HepG2 (cell line): ENCODE measurements around the gene ZBTB20. TPM values are rescaled to one million over a fixed set of nuclear protein-coding genes. Genes with fewer than 3 reads are reported as not detected.

Source experiments
- ATAC-seq: fragments of 200-7000 bp; cut with Tn5 transposase; 3 replicates; pipeline ENCODE4 v1.9.1; 2020; ENCODE audit warnings: mild to moderate bottlenecking, moderate library complexity
- BruUV-seq: library from RNA; stranded (reverse); fragments of 400-500 nt; replicated peaks from 2 replicates; lab custom pipeline; 2021; lab: Mats Ljungman, UMichigan
- CTCF ChIA-PET: fragments of 300-600 bp; formaldehyde crosslinking; extraction: SDS; loops from one replicate; lab custom pipeline; 2021; ENCODE audit warnings: low total read pairs, inconsistent platforms, low intra/inter-chr PET ratio; lab: Yijun Ruan, JAX
- POLR2A ChIA-PET: fragments of 350-600 bp; sonication (Branson Sonifier 250); formaldehyde crosslinking; loops from one replicate; lab custom pipeline; 2020; ENCODE audit warnings: antibody characterized with exemption, inconsistent platforms; lab: Yijun Ruan, JAX
- DNase-seq: peaks from one replicate; pipeline ENCODE4 v3.0.0-alpha.2; 2015; ENCODE audit warnings: low spot score
- FAIRE-seq: peaks from 3 replicates; lab custom pipeline; 2011; peaks lifted over from hg19 to GRCh38; lab: Jason Lieb, UNC
- H2AFZ ChIP-seq: one replicate; pipeline ENCODE4 v1.6.1; 2011; ENCODE audit warnings: low read length, inconsistent platforms
- H3K27ac ChIP-seq: fragments of 300-600 bp; 3 replicates; pipeline ENCODE4 v1.8.0; 2011; ENCODE audit warnings: mixed run types, mild to moderate bottlenecking, mixed read lengths, low read length, inconsistent platforms; ENCODE audit not compliant: insufficient read depth; ENCODE audit errors: extremely low read length
- H3K27me3 ChIP-seq, 2 experiments: fragments of 200-600 bp in 1 of 2; 2 replicates in 1 of 2; 3 replicates in 1 of 2; pipeline versions ENCODE4 v1.6.0 to v1.8.0; 2011; ENCODE audit warnings: low read length in 2 of 2, mild to moderate bottlenecking in 2 of 2, moderate library complexity in 2 of 2, inconsistent platforms in 1 of 2; ENCODE audit not compliant: insufficient read depth in 2 of 2, control insufficient read depth in 1 of 2
- H3K36me3 ChIP-seq, 2 experiments: fragments of 200-600 bp in 1 of 2; replicated peaks in 1 of 2; 2 replicates in 1 of 2; 3 replicates in 1 of 2; pipeline versions ENCODE4 v1.5.1 to v1.8.0; 2011; ENCODE audit warnings: low read length in 2 of 2, inconsistent platforms in 1 of 2; ENCODE audit not compliant: insufficient read depth in 2 of 2, control insufficient read depth in 1 of 2
- H3K4me1 ChIP-seq: 2 replicates; pipeline ENCODE4 v1.5.1; 2012; ENCODE audit warnings: low read length, inconsistent platforms; ENCODE audit not compliant: insufficient read depth
- H3K4me2 ChIP-seq: 2 replicates; pipeline ENCODE4 v1.6.0; 2011; ENCODE audit warnings: low read depth, low read length, inconsistent platforms
- H3K4me3 ChIP-seq, 3 experiments: fragments of 200-600 bp in 1 of 3; sonication (generic), shearing (Covaris generic) in 1 of 3; replicated peaks in 1 of 3; 2 replicates each; pipeline ENCODE4 v1.5.1; 2011 to 2016; ENCODE audit warnings: low read length in 3 of 3, inconsistent platforms in 2 of 3, low read depth in 2 of 3, mild to moderate bottlenecking in 2 of 3, control low read depth in 1 of 3, mixed read lengths in 1 of 3; ENCODE audit not compliant: insufficient read depth in 1 of 3
- H3K79me2 ChIP-seq: one replicate; pipeline ENCODE4 v1.6.1; 2011; ENCODE audit warnings: low read length, inconsistent platforms; ENCODE audit not compliant: insufficient read depth
- H3K9ac ChIP-seq: 2 replicates; pipeline ENCODE4 v1.6.0; 2011; ENCODE audit warnings: mild to moderate bottlenecking, low read depth, low read length, inconsistent platforms; ENCODE audit not compliant: insufficient read depth
- H3K9me3 ChIP-seq: 2 replicates; pipeline ENCODE4 v1.5.1; 2012; ENCODE audit warnings: mild to moderate bottlenecking, low read length
- H4K20me1 ChIP-seq: 2 replicates; pipeline ENCODE4 v1.6.0; 2011; ENCODE audit warnings: inconsistent platforms, mild to moderate bottlenecking, low read length, moderate library complexity; ENCODE audit not compliant: insufficient read depth
- FOSL1 ChIP-seq: sonication (generic); formaldehyde crosslinking; IDR thresholded peaks from 2 replicates; pipeline ENCODE4 v1.9.0; 2021; ENCODE audit warnings: missing genetic modification reagents, borderline replicate concordance
- HIVEP1 ChIP-seq: sonication (generic); formaldehyde crosslinking; IDR thresholded peaks from 2 replicates; pipeline ENCODE4 v1.4.0; 2020; ENCODE audit warnings: mild to moderate bottlenecking, missing genetic modification reagents
- HOXD1 ChIP-seq: sonication (generic); formaldehyde crosslinking; IDR thresholded peaks from 2 replicates; pipeline ENCODE4 v1.5.0; 2020; ENCODE audit warnings: missing genetic modification reagents
- MLLT10 ChIP-seq: sonication (generic); formaldehyde crosslinking; IDR thresholded peaks from 2 replicates; pipeline ENCODE4 v1.4.0; 2020; ENCODE audit warnings: missing genetic modification reagents
- NKX3-1 ChIP-seq: sonication (generic); formaldehyde crosslinking; IDR thresholded peaks from 2 replicates; pipeline ENCODE4 v1.5.0; 2020; ENCODE audit warnings: missing genetic modification reagents
- SP5 ChIP-seq: IDR thresholded peaks from 2 replicates; pipeline ENCODE4 v1.6.1; 2016; ENCODE audit warnings: low read depth, borderline replicate concordance
- THAP11 ChIP-seq: IDR thresholded peaks from 2 replicates; pipeline ENCODE4 v1.6.1; 2016; ENCODE audit warnings: missing biosample characterization, missing genetic modification reagents
- ZBTB49 ChIP-seq: sonication (generic); formaldehyde crosslinking; IDR thresholded peaks from 2 replicates; pipeline ENCODE4 v1.4.0; 2020; ENCODE audit warnings: missing genetic modification reagents, borderline replicate concordance
- ZNF138 ChIP-seq: sonication (generic); formaldehyde crosslinking; IDR thresholded peaks from 2 replicates; pipeline ENCODE4 v1.5.0; 2020; ENCODE audit warnings: mild to moderate bottlenecking, low read depth, missing genetic modification reagents
- ZNF670 ChIP-seq: sonication (generic); formaldehyde crosslinking; IDR thresholded peaks from 2 replicates; pipeline ENCODE4 v1.8.0; 2022; ENCODE audit warnings: mild to moderate bottlenecking, missing genetic modification reagents, borderline replicate concordance
- ZNF775 ChIP-seq: sonication (generic); formaldehyde crosslinking; IDR thresholded peaks from 2 replicates; pipeline ENCODE4 v1.4.0; 2020; ENCODE audit warnings: missing genetic modification reagents, mild to moderate bottlenecking, moderate library complexity, borderline replicate concordance
- WGBS: methylation state at CpG from one replicate; pipeline ENCODE4 v1.1.6; 2017; ENCODE audit warnings: low lambda C conversion rate; 5-methylcytosine and 5-hydroxymethylcytosine counted together
- in situ Hi-C: cut with HindIII; loops from 2 replicates; pipeline ENCODE4 v1.10.0; 2017; ENCODE audit warnings: low pct_unique_long_range_greater_than_20kb; ENCODE audit not compliant: extremely low pct_ligation_motif_present
- intact Hi-C: fragments of 100-400 bp; cut with micrococcal nuclease; formaldehyde crosslinking; loops from one replicate; pipeline ENCODE4 v1.10.0; 2022; ENCODE audit not compliant: unreplicated experiment
- polyA plus RNA-seq, 8 experiments: library from polyadenylated mRNA; depleted of rRNA in 3 of 8; stranded (reverse) in 7 of 8; unstranded in 1 of 8; fragments of >200 nt; fragmentation: Illumina TruSeq in 4 of 8; extraction: Trizol in 4 of 8; gene quantifications; 2 replicates each; pipeline versions ENCODE4 v1.2.1 to v1.2.3, GENCODE V29; 2011 to 2016; ENCODE audit warnings: low read depth in 4 of 8, missing spikeins in 1 of 8, mixed read lengths in 1 of 8; ENCODE audit not compliant: insufficient read depth in 1 of 8
- total RNA-seq, 5 experiments: library from RNA; depleted of rRNA; stranded (reverse); fragments of >200 nt; fragmentation: Illumina TruSeq; extraction: Trizol; gene quantifications; 2 replicates each; pipeline ENCODE4 v1.2.3, GENCODE V29; 2016; ENCODE audit warnings: low read depth in 1 of 5
- TF ChIP-seq, protein P1 (sequence below): sonication (generic); formaldehyde crosslinking; IDR thresholded peaks from 2 replicates; pipeline ENCODE4 v1.5.1; 2020; ENCODE audit warnings: mild to moderate bottlenecking, missing genetic modification reagents, borderline replicate concordance
- TF ChIP-seq, protein P2 (sequence below): sonication (generic); formaldehyde crosslinking; IDR thresholded peaks from 2 replicates; pipeline ENCODE4 v1.5.0; 2020; ENCODE audit warnings: missing genetic modification reagents

ZBTB20 gene
- total and polyA plus RNA-seq, 2 of the 13 experiments (the other 11 are each of a cell fraction or from before 2014, with no cell fraction given), result 1.9 to 8.8 TPM

GRCh38 chr3:114809668-114810413 lies 337.2 kb downstream of the ZBTB20 start:
- no peak for FAIRE-seq
- H3K4me3 ChIP-seq, result peak overlapping the region in 2 of 3 experiments; percentile 22 to 39; a peak in 3 of 6 replicates
- H3K4me2 ChIP-seq, result peak overlapping the region; percentile 64
- 3% methylated on average over 5 of the region's 5 CpGs for WGBS
- H3K27ac ChIP-seq, result no peak overlapping the region
- H3K9ac ChIP-seq, result peak overlapping the region; percentile 8; the same call in 1 of the 2 replicates
- H3K36me3 ChIP-seq, result no peaks in the 10 kb centered on the region
- H4K20me1 ChIP-seq, result no peaks in the 10 kb centered on the region
- no TSS peak for BruUV-seq
- ChIA-PET POLR2A (no interaction called here), CTCF (no interaction called here)
- peaks cover 11% of the 10 kb centered on the region; the same call in 1 of the 2 replicates for H3K4me1 ChIP-seq
- intact Hi-C loops (no loop called here), in situ Hi-C loops (no loop called here)
- H3K27me3 ChIP-seq, result no peaks in the 10 kb centered on the region
- H3K9me3 ChIP-seq, result no peaks in the 10 kb centered on the region
- ATAC-seq, result peak; percentile 89
- peak; percentile 8 for DNase-seq
- H2AFZ ChIP-seq, result no peak overlapping the region
- H3K79me2 ChIP-seq, result no peaks in the 10 kb centered on the region
- TF ChIP-seq NKX3-1 (CRISPR knock-in tag), result no peak
- no peak for TF ChIP-seq SP5
- no peak for TF ChIP-seq ZBTB49 (CRISPR knock-in tag)
- TF ChIP-seq, protein P1, sequence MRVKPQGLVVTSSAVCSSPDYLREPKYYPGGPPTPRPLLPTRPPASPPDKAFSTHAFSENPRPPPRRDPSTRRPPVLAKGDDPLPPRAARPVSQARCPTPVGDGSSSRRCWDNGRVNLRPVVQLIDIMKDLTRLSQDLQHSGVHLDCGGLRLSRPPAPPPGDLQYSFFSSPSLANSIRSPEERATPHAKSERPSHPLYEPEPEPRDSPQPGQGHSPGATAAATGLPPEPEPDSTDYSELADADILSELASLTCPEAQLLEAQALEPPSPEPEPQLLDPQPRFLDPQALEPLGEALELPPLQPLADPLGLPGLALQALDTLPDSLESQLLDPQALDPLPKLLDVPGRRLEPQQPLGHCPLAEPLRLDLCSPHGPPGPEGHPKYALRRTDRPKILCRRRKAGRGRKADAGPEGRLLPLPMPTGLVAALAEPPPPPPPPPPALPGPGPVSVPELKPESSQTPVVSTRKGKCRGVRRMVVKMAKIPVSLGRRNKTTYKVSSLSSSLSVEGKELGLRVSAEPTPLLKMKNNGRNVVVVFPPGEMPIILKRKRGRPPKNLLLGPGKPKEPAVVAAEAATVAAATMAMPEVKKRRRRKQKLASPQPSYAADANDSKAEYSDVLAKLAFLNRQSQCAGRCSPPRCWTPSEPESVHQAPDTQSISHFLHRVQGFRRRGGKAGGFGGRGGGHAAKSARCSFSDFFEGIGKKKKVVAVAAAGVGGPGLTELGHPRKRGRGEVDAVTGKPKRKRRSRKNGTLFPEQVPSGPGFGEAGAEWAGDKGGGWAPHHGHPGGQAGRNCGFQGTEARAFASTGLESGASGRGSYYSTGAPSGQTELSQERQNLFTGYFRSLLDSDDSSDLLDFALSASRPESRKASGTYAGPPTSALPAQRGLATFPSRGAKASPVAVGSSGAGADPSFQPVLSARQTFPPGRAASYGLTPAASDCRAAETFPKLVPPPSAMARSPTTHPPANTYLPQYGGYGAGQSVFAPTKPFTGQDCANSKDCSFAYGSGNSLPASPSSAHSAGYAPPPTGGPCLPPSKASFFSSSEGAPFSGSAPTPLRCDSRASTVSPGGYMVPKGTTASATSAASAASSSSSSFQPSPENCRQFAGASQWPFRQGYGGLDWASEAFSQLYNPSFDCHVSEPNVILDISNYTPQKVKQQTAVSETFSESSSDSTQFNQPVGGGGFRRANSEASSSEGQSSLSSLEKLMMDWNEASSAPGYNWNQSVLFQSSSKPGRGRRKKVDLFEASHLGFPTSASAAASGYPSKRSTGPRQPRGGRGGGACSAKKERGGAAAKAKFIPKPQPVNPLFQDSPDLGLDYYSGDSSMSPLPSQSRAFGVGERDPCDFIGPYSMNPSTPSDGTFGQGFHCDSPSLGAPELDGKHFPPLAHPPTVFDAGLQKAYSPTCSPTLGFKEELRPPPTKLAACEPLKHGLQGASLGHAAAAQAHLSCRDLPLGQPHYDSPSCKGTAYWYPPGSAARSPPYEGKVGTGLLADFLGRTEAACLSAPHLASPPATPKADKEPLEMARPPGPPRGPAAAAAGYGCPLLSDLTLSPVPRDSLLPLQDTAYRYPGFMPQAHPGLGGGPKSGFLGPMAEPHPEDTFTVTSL, result no peak
- TF ChIP-seq ZNF138 (CRISPR knock-in tag), result no peak
- TF ChIP-seq HIVEP1 (CRISPR knock-in tag), result no peak
- no peak for TF ChIP-seq MLLT10 (CRISPR knock-in tag)
- TF ChIP-seq, protein P2, sequence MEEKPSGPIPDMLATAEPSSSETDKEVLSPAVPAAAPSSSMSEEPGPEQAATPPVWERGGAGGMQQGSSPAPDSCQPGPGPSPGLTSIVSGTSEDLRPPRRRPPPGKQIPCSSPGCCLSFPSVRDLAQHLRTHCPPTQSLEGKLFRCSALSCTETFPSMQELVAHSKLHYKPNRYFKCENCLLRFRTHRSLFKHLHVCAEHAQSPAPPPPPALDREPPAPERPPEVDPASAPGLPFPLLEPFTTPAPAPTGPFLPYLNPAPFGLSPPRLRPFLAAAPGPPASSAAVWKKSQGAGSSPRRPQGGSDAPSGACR (CRISPR knock-in tag), result no peak
- TF ChIP-seq ZNF670, result no peak
- TF ChIP-seq HOXD1 (CRISPR knock-in tag), result no peak
- TF ChIP-seq THAP11 (CRISPR knock-in tag), result no peak
- no peak for TF ChIP-seq FOSL1 (CRISPR knock-in tag)
- 0 out of 2 replicates have a peak, but pooled peaks have one; percentile 30 for TF ChIP-seq ZNF775 (CRISPR knock-in tag)
